AG08396 (cell line): ENCODE measurements around the gene KCNMB2.
"Not testable (repeated sequence)": the region's sequence is repeated elsewhere in the genome, so short reads cannot be mapped to it uniquely, and the experiment has no call there.

ENCODE experiments used
- DNase-seq: peaks from one replicate; pipeline ENCODE4 v3.0.0; 2012; ENCODE audit warnings: low spot score, mixed read lengths

KCNMB2 gene

DNA sequence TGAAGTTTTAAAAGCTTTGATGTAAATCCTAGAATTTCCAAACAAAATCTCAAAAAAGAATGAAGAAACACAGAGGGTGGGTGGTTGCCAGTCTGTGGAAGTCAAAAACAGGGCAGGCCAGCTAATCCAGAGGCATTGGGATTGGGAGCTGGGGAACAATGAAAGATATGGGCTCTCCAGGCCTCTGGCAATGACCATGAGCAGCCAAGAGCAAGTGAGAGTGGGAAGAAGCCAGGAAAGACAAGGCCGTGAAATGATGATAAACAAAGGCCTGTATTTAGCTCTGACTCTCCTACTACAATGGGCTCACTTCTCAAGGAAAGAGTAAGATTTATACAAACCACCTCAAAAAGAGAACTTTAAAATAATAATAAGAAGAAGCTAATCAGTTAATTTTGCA, 286.9 kb downstream of the KCNMB2 start:
- DNase-seq = no peak

DNA sequence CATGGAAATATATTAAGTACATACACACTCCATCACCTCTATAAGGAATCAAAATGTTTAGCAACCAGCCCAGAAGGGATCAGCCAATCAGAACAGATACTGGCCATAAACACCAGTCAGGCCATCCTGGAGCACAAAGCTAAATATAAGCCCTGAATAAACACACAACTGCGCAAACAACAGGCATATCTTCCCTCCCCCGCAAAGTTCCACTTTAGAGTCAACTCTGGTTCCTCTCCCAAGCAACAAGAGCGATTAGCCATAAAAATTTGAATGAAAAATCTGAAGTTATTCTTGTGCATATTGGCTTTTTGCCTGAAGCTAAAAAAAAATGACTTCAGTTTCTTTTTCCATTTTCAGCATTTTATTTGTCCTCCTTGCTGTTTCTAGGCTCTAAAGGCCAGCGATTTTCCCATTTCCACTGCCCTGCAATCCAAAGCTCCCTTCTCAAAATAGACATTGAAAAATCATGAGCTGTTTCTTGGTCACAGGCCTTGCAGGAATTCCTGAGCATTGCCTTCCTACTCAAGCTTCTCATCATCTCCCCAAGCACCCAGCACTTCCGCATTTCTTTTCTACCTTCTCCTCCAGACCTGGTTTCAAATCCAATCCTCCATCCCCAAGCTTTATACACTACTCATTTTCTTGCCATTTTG, 287.5 kb downstream of the KCNMB2 start:
- no peak for DNase-seq

DNA sequence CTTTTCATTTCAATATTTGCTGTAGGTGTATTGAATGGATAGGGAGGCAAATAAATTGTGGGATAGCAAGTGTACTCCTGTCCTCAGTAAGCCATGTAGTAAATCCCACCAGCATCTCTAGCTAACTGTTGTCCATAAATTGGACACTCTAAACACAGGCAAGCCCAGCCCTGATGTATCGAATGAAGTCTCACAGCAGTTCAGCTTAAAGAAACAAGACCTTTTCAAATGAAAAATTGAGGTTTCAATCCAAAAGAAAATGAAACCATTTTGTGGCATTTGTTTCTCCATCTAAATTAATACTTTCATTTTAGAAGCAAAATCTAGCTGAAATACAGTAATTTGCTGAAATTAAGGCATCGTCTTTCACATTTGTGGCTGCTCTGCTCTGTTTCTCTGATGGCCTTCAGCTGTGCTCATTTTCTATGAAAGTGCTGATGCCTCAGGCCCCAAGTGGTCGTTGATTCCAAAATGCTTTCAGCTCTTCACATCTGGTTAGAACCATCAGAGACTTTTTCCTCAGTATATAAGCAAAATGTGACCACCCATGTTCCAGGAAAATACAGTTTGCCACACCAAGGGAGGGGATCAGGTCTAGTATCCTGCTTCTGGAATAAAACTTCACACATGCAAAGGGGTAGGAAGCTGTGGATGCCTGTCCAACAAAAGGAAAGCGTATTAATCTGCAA, 290.3 kb downstream of the KCNMB2 start:
- DNase-seq = no peak

DNA sequence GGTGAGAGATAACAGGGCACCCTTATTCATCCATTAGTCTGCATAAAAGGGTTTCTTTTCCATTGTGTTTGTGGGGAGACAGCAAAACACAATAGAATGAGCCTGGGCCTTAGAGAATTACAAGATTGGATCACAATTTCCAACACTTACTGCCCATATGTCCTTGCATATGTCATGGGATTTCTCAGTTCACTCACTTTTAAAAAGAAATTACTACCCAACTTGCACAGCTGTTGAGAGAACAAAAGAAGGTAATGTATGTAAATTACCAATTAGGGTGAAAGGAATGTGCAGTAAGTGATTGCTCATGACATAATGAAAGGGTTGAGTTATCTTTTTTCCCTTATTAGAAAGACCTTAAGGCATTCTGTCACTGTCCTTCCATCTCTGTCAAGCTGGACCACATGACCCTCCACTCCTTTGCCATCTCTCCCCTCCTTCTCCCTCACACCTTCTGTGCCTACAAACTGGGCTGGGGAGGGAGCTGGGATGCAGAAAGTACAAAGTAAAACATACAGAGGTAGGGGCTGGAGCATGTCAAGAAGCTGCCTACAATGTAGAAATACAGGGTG, 291.1 kb downstream of the KCNMB2 start:
- DNase-seq = no peak

DNA sequence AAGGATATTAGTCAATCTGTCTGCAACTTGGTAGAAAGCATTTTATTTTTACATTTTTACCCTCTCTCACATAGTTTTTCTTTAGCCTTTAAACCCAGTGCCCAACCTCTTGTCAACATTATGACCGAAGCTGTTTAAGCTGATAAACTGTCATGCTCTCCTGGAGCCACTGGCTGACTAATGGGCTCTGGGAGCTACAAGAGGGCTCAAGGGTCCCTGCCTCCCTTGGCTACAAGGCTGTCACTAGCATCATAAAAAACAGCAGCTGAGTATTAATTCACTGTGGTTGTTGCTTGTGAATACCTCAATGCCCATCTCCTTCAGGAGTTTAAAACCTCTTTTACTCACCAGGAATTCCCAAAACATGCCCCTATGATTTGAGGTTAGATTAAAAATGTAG, 297.5 kb downstream of the KCNMB2 start:
- DNase-seq = no peak

DNA sequence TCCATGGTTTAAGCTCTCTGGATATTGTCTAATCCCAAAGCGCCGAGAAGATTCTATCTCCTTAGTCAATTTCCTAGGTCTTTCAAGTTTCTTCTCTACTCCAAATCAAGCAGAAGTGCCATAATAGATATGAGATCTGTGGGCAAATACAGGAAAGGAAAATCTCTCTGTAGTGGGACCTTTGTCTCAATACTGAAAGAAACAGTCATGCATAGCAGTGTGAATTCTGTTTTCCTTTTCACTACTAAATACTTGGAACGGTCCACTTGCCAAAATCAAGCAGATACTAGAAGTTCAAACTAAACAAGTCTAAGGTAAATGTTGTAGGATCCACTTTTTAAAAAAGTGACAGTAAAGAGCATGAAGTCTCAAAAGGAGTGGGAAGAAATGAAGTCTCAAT, 298.8 kb downstream of the KCNMB2 start:
- no peak for DNase-seq

DNA sequence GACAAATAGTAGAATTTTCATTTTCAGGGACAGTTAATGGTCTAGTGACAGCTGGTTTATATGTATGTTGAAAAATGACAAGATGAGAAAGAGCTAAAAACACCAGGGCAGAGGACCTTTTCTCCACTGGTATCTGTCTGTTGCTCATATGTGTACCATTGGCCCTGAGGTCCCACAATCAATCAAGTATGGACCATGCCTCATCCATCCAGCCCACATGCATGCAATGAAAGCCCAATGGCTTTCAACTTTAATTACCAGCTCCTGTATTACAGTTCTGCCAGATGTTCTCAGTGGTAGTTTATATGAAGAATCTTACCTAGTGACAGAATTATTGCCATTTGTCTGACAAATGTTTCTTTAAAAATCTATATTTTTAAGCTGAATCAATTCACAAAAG, 301.3 kb downstream of the KCNMB2 start:
- DNase-seq = no peak

DNA sequence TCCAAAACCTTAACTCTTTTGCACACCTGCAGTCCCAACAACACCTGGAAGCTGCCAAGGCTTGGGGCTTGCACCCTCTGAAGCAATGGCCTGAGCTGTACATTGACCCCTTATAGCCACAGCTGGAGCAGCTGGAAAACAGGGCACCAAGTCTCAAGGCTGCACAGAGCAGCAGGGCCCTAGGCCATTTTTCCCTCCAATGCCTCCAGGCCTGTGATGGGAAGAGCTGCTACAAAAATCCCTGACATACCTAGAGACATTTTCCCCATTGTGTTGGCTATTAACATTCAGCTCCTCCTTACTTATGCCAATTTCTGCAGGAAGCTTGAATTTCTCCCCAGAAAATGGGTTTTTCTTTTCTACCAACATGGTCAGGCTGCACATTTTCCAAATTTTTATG, 304.4 kb downstream of the KCNMB2 start:
- DNase-seq = no peak

DNA sequence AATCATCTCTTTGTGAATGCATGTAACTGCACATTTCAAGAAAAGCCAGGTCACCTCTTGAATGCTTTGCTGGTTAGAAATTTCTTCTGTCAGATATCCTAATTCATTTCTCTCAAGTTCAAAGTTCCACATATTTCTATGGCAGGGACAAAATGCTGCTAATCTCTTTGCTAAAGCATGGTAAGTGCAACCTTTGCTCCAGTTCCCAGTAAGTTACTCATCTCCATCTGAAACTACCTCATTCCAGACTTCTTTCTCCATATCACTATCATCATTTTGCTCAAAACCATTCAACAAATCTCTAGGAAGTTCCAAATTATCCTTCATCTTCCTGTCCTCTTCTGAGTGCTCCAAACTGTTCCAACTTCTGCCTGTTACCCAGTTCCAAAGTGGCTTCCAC, 304.8 kb downstream of the KCNMB2 start:
- DNase-seq = no peak

DNA sequence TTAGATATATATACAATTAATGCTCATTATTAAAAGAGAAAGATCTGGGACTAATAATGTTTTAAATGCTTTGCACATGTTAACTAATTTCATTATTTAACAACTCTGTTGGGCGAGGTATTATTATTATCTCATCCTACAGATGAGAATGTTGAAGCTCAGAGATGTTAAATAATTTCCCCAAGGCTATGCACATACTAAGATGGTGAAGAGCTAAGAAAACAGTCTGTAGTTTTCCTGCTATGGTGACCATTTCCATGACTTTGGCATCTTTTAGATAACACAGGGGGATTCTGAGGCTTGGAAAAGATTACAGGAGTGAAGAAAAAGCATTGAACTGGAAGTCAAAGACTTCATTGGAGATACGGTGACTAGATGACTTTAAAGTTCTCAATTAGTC, 308.7 kb downstream of the KCNMB2 start:
- DNase-seq = no peak

DNA sequence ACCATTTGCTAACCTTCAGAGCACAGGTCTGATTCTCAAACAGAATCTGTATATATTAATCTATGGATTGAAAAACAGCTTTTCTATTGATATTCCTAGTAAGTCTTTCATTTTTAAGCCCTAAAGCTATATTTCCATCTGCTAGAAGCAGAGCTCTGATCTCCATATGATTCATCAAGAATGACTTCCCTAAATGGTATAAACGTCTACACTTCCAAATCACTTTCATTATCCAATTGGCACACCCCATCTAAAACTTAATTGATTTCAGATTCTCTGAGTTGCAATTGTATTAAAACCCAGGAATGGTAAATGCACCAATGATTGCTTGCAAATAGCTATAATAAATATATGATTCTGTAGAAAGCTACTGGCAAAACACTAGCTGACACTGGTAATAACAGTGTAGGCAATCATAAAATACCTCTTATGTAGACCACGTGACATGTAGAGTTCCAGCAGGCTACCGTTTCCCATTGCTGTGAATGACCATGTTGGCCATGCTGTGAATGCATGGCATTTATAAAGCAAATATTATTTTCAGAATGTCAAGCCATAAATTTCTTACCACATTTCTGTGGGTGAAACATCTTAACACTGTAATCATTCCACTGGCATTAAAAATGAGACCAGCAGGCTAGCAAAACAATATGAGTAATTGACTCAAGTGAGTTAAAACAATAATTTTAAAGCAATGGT, 309.3 kb downstream of the KCNMB2 start:
- DNase-seq = no peak

DNA sequence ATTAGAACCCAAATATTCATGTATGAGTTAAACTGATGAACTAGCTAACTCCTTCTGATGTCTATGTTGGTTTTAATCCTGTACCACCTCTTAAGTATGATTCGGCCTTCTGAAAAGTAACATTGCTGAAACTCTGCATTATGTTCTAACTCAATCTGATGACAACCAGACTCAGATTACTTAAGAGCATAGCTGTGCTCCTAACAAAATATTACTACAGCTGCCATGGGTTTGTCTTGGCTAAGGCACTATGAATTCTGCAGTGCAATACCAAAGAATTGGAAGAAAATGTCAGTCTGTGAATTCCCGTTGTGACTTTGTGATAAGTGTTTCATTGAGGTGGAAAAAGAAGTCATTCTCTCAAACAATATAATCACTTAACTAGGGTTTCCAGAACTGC, 311.0 kb downstream of the KCNMB2 start:
- DNase-seq = no peak

DNA sequence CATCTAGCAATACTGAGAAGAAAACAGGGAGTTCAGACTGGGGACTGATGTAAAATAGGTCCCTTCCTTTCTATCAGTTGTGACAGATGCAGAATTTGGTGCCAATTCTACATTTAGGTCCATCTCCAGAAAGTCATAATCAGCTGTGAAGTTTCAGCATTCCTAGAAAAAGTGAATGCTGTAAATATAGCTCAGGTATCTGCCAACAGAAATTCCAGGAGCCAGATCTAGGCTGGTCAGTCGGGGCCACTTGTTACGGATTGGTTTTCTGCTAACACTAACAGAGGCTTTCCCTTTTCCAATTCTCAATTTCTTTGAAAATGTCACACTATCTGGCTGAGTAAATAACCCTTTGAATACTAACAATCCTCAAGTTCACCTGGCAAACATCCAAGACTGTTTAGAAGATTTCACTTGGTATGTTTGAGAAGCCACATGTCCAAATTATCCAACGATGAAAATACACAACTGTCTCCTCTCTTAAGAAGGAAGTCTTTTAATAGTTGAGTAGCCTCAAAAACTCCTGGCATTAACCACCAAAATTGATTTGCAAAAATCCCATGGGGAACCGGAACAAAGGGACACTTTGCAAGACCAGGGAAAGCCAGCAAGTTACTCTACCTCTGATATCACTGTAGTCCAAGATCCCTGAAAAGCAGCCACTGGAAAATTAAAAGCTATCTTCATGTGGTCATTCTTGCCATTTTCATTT, 313.1 kb downstream of the KCNMB2 start:
- no peak for DNase-seq

DNA sequence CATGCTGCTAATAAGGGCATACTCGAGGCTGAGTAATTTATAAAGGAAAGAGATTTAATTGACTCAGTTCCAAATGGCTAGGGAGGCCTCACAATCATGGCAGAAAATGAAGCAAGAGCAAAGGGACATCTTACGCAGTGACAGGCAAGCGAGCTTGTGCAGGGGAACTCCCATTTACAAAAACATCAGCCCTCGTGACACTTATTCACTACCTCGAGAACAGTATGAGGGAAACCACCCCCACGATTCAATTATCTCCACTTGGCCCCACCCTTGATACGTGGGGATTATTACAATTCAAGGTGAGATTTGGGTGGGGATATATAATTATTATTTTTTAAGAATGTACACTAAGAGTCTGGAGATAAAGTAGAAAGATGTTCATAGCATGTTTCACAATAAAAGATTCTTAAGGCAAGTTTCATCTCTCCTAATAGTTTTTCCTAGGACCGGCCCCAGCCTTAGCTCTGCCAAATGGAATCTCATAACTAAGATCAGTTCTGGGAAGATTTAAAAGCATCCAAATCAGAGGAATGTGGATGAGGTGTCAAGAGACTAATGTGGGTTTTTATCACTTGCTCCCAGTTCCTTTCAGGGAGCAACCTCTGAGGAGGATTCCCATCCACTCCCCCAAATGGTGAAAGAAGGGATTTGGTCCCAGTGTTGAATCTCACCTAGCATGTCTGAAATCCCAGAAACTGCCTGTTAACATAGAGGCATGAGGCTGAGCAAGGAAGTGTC, 314.4 kb downstream of the KCNMB2 start:
- DNase-seq = no peak

DNA sequence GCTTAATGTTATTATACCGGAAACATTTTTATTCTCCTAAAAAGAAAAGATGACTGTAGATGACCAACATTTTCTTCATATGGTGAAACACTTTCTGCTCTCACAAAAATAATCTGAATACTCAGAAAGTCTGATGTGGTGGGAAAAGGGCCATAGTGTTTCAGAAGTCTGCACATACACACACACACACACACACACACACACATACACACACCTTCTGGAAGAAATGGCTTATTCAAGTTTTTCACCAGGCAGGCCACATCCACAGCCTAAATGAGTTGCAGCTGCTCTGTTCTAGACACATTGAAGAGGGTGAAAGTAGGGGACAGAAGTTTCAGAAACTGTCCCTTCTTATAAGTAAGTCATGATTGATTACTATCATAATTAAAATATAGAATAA, 315.3 kb downstream of the KCNMB2 start:
- DNase-seq = no peak

DNA sequence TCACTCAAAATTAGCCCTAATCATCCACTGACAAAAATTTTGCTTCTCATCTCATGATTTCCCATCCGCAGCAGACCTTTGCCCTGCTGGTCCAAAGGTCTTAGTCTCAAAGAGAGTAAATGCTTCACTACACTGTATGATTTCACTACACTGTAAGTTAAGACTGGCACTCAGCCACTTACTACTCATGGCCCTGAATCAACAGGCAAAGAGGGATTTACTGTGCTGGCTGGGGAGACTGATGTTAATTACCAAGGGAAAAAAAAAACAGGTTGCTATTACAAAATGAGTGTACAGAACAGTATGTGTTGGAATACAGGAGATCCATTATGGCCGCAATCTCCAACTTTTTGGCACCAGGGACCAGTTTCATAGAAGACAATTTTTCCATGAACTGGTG, 320.6 kb downstream of the KCNMB2 start:
- DNase-seq = no peak

DNA sequence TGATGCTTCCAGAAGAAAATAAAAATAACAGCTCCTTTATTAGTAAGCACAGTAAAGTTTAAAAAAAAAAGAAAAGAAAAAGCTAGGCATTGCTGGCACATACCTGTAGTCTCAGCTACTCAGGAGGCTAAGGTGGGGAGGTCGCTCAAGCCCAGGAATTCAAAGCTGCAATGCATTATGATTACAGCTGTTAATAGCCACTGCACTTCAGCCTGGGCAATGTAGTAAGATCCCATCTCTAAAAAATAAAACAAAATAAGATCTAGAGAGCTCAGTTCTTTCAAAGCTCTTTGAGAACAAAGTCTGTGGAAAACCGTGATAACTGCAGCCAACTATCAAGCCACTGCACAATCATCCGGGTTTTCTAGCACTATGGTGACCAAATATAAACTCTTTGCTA, 323.1 kb downstream of the KCNMB2 start:
- no peak for DNase-seq

DNA sequence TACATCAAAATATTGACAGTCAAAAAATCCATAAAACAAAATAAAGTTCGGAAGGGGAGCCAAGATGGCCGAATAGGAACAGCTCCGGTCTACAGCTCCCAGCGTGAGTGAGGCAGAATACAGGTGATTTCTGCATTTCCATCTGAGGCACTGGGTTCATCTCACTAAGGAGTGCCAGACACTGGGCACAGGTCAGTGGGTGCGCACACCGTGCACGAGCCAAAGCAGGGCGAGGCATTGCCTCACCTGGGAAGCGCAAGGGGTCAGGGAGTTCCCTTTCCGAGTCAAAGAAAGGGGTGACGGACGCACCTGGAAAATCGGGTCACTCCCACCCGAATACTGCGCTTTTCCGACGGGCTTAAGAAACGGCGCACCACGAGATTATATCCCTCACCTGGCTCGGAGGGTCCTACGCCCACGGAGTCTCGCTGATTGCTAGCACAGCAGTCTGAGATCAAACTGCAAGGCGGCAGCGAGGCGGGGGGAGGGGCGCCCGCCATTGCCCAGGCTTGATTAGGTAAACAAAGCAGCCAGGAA, 323.7 kb downstream of the KCNMB2 start:
- not testable (repeated sequence) for DNase-seq

DNA sequence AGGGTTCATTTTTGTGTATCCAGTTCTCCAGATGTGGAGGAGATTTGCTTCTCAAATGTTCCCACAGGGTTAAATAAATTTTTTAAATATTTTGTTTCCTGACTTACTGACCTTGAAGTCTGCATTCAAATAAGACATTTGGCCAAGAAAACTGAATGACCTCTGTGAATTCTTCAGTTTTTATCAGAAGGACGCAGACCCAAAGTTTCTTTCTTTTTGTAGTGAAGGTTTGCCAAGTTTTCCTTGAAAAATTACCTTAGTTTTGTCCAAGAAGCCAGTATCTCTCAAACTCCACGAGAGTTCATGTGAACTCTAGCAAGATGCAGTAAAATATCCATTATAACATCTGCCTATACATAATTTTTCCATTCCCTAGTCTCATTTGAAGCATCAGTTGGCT, 332.4 kb downstream of the KCNMB2 start:
- DNase-seq = no peak

DNA sequence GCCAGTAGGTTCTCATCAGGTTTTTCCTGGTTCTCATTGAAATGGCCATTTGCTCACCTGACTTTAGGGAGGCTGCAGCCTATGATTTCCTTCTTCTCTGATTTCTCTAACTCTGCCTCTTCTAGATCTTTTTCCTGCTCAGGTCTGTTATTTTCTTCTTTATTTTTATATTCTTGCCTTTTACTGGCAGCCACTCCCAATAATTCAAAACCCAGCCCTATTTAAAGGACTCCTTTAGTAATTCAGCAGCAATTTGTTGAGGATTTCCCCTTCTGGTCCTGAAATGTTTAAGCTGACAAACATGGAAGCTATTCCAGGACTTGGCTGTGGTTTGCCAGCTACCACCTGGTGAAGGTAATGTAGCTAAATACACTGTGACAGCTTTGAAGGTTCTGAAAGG, 333.8 kb downstream of the KCNMB2 start:
- no peak for DNase-seq

DNA sequence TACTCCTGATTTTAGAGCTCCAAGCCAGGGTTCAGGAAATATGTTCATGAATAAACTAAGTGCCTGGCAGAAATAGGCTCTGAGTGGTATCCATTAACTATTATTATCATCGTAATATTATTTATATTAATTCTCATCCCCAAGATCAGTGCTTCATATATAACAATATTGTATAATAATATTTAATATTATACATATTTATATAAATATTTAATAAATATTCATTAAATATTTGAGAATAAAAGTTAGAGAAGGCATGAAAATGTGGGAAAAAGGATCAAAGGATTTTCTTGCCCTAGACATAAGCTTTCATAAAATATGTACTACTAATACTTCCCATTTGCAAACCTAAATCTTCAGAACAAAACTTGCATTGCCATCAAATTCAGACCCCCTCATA, 338.9 kb downstream of the KCNMB2 start:
- no peak for DNase-seq

DNA sequence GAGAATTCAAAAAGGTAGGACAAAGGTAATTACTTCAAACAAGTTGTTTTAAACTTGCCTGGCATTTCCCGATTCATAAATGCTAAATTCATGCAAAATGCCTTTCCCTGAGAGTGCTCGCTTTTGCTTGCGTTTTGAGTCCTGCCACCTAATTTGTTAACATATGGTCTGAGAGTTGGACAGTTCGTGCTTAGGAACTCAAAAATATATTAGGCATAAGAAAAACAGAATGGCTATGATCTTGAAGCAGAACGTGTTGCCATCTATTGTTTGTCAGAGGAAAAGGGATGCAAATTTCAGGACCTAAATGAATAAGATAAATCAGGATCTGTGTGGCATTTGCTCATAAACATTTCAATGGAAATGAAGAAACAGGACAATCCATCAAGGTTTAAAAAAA, 339.6 kb downstream of the KCNMB2 start:
- no peak for DNase-seq
